Rectal smooth muscle tissue (tissue), 1 donor: ENCODE measurements around the gene SFMBT2.

Experiments
- H3K27ac ChIP-seq: one replicate; pipeline ENCODE4 v1.7.0; 2013; ENCODE audit warnings: low read depth, low read length, inconsistent platforms
- H3K27me3 ChIP-seq: one replicate; pipeline ENCODE4 v1.7.0; 2013; ENCODE audit warnings: low read length; ENCODE audit not compliant: control insufficient read depth, insufficient read depth
- H3K36me3 ChIP-seq: one replicate; pipeline ENCODE4 v1.7.0; 2013; ENCODE audit warnings: low read length; ENCODE audit not compliant: control insufficient read depth, insufficient read depth
- H3K4me1 ChIP-seq: one replicate; pipeline ENCODE4 v1.7.0; 2013; ENCODE audit warnings: low read length; ENCODE audit not compliant: control insufficient read depth, insufficient read depth
- H3K4me3 ChIP-seq: one replicate; pipeline ENCODE4 v1.7.0; 2013; ENCODE audit warnings: low read length
- H3K9ac ChIP-seq: one replicate; pipeline ENCODE4 v1.7.0; 2013; ENCODE audit warnings: low read length

The SFMBT2 gene

GRCh38 chr10:7436490-7437100 lies 25.8 kb upstream of the SFMBT2 start:
- H3K9ac ChIP-seq: no peak overlapping the region
- H3K27ac ChIP-seq: no peak overlapping the region
- no peaks in the 10 kb centered on the region for H3K27me3 ChIP-seq
- H3K4me1 ChIP-seq: no peaks in the 10 kb centered on the region
- H3K36me3 ChIP-seq: no peaks in the 10 kb centered on the region
- no peak overlapping the region for H3K4me3 ChIP-seq

- Histone ChIP-seq H3K27me3 (no peaks in the 10 kb centered on the region), H3K4me1 (no peaks in the 10 kb centered on the region), H3K36me3 (no peaks in the 10 kb centered on the region), H3K9ac (no peak overlapping the region), H3K27ac (no peak overlapping the region), H3K4me3 (no peak overlapping the region)
These were observed 24.8 kb upstream of the SFMBT2 start for GRCh38 chr10:7435674-7436073.

- Histone ChIP-seq H3K9ac (no peak overlapping the region), H3K36me3 (no peaks in the 10 kb centered on the region), H3K4me1 (no peaks in the 10 kb centered on the region), H3K27ac (no peak overlapping the region), H3K4me3 (no peak overlapping the region), H3K27me3 (no peaks in the 10 kb centered on the region)
These were observed 23.5 kb upstream of the SFMBT2 start for GRCh38 chr10:7434378-7434777.

GRCh38 chr10:7433861-7434260 lies 23.0 kb upstream of the SFMBT2 start:
- H3K9ac ChIP-seq: no peak overlapping the region
- H3K4me3 ChIP-seq: no peak overlapping the region
- no peaks in the 10 kb centered on the region for H3K27me3 ChIP-seq
- H3K4me1 ChIP-seq: no peaks in the 10 kb centered on the region
- H3K36me3 ChIP-seq: no peaks in the 10 kb centered on the region
- H3K27ac ChIP-seq: no peak overlapping the region

- Histone ChIP-seq H3K36me3 (no peaks in the 10 kb centered on the region), H3K27ac (no peak overlapping the region), H3K9ac (no peak overlapping the region), H3K4me3 (no peak overlapping the region), H3K4me1 (no peaks in the 10 kb centered on the region), H3K27me3 (no peaks in the 10 kb centered on the region)
These were observed 22.3 kb upstream of the SFMBT2 start for GRCh38 chr10:7432884-7433726.

GRCh38 chr10:7428673-7429350 lies 18.0 kb upstream of the SFMBT2 start:
- H3K4me1 ChIP-seq: no peaks in the 10 kb centered on the region
- no peak overlapping the region for H3K27ac ChIP-seq
- H3K4me3 ChIP-seq: no peak overlapping the region
- H3K36me3 ChIP-seq: no peaks in the 10 kb centered on the region
- H3K27me3 ChIP-seq: no peaks in the 10 kb centered on the region
- no peak overlapping the region for H3K9ac ChIP-seq

- no peak overlapping the region for H3K9ac ChIP-seq
- no peaks in the 10 kb centered on the region for H3K27me3 ChIP-seq
- no peaks in the 10 kb centered on the region for H3K4me1 ChIP-seq
These were observed 15.5 kb upstream of the SFMBT2 start for GRCh38 chr10:7426349-7426748.

GRCh38 chr10:7425691-7426090 lies 14.9 kb upstream of the SFMBT2 start:
- Histone ChIP-seq H3K4me1 (no peaks in the 10 kb centered on the region), H3K36me3 (no peaks in the 10 kb centered on the region), H3K27ac (no peak overlapping the region), H3K4me3 (no peak overlapping the region), H3K27me3 (no peaks in the 10 kb centered on the region), H3K9ac (no peak overlapping the region)

More at GRCh38 chr10:7426349-7426748, 15.5 kb upstream of the SFMBT2 start:
- Histone ChIP-seq H3K4me3 (no peak overlapping the region), H3K36me3 (no peaks in the 10 kb centered on the region), H3K27ac (no peak overlapping the region)

- Histone ChIP-seq H3K4me3 (no peak overlapping the region), H3K36me3 (no peaks in the 10 kb centered on the region), H3K27ac (no peak overlapping the region), H3K4me1 (no peaks in the 10 kb centered on the region), H3K27me3 (no peaks in the 10 kb centered on the region), H3K9ac (no peak overlapping the region)
These were observed 14.1 kb upstream of the SFMBT2 start for GRCh38 chr10:7424919-7425318.

- Histone ChIP-seq H3K36me3 (no peaks in the 10 kb centered on the region), H3K27ac (no peak overlapping the region), H3K27me3 (no peaks in the 10 kb centered on the region), H3K4me3 (no peak overlapping the region), H3K4me1 (no peaks in the 10 kb centered on the region), H3K9ac (no peak overlapping the region)
These were observed 13.5 kb upstream of the SFMBT2 start for GRCh38 chr10:7424315-7424714.

GRCh38 chr10:7423521-7423920 lies 12.7 kb upstream of the SFMBT2 start:
- Histone ChIP-seq H3K27me3 (no peaks in the 10 kb centered on the region), H3K4me3 (no peak overlapping the region), H3K36me3 (no peaks in the 10 kb centered on the region), H3K27ac (no peak overlapping the region), H3K4me1 (no peaks in the 10 kb centered on the region), H3K9ac (no peak overlapping the region)

GRCh38 chr10:7421526-7421925 lies 10.7 kb upstream of the SFMBT2 start:
- H3K4me3 ChIP-seq: no peak overlapping the region
- H3K9ac ChIP-seq: no peak overlapping the region
- H3K27me3 ChIP-seq: no peaks in the 10 kb centered on the region
- no peak overlapping the region for H3K27ac ChIP-seq
- H3K4me1 ChIP-seq: no peaks in the 10 kb centered on the region
- H3K36me3 ChIP-seq: no peaks in the 10 kb centered on the region
